ENCODE data around the gene PCSK4. TPM values are rescaled to one million over a fixed set of nuclear protein-coding genes. Genes with fewer than 3 reads are reported as not detected.

The PCSK4 gene
- total RNA-seq, 1 experiment from 2014 or later, result 9.1 TPM

- Mint-ChIP-seq H3K36me3 (ENCODE audit: insufficient read depth in 1 of 3, low read depth in 3 of 3) (peaks cover 3 to 11% (median 6%) of the 10 kb centered on the region in 3 experiments; a peak in 6 of 7 replicates), H3K27ac (no peak overlapping the region), H3K27me3 (ENCODE audit: low read depth) (peaks cover 50% of the 10 kb centered on the region), H3K9me3 (no peaks in the 10 kb centered on the region), H3K4me1 (peaks cover 2 to 10% of the 10 kb centered on the region in 2 experiments; a peak in 3 of 4 replicates), H3K4me3 (no peak overlapping the region; a peak in 1 of 5 replicates)
- no peak overlapping the region for H2AFZ ChIP-seq (ENCODE audit: low read length)
- H2BK5ac ChIP-seq (ENCODE audit: insufficient read length, low read length), result no peak overlapping the region
- peaks cover 3% of the 10 kb centered on the region for H4K20me1 ChIP-seq (ENCODE audit: control insufficient read depth, insufficient read depth, insufficient read length)
- H4K8ac ChIP-seq (replicated peaks; ENCODE audit: insufficient read length, low read depth, low read length), result no peak overlapping the region
- no peak for DNase-seq
- H3K9me3 ChIP-seq (ENCODE audit: control insufficient read depth, low read depth, low read length), result no peaks in the 10 kb centered on the region
- no peak overlapping the region for H2AK5ac ChIP-seq (ENCODE audit: insufficient read length, low read length)
- no peak overlapping the region for H3K14ac ChIP-seq (ENCODE audit: insufficient read depth, low read length)
- no peak overlapping the region for H3K4ac ChIP-seq (ENCODE audit: low read depth, low read length)
- H3K79me1 ChIP-seq (ENCODE audit: insufficient read depth, low read depth, low read length, poor library complexity, severe bottlenecking), result no peaks in the 10 kb centered on the region
- H2BK12ac ChIP-seq (ENCODE audit: insufficient read length, low read depth, low read length), result no peak overlapping the region
- no peaks in the 10 kb centered on the region for H3K4me1 ChIP-seq (ENCODE audit: insufficient read depth, low read length)
- H2BK15ac ChIP-seq (ENCODE audit: low read depth, low read length), result no peak overlapping the region
- no peak overlapping the region for H2BK120ac ChIP-seq (ENCODE audit: low read depth, low read length, poor library complexity, severe bottlenecking)
- H2BK20ac ChIP-seq (ENCODE audit: low read depth, low read length, poor library complexity, severe bottlenecking), result no peak overlapping the region
- H3K56ac ChIP-seq (ENCODE audit: insufficient read length, low read depth, low read length), result no peak overlapping the region
- TF ChIP-seq CTCF (conservative IDR thresholded peaks at IDR 0.05), result no peak
- no peaks in the 10 kb centered on the region for H3K79me2 ChIP-seq (ENCODE audit: insufficient read depth, low read length)
- no peak overlapping the region for H4K5ac ChIP-seq (ENCODE audit: insufficient read length, low read depth, low read length)
- no peak overlapping the region for H3K18ac ChIP-seq (ENCODE audit: insufficient read length, low read depth, low read length)
- no peak overlapping the region for H3K27ac ChIP-seq (ENCODE audit: insufficient read length, low read depth, low read length)
- peaks cover 9% of the 10 kb centered on the region for H3K23me2 ChIP-seq (ENCODE audit: insufficient read length, low read depth, low read length, poor library complexity, severe bottlenecking)
- H3K9ac ChIP-seq (ENCODE audit: extremely low read depth, insufficient read length, low read length), result no peak overlapping the region
- no peak overlapping the region for H3K23ac ChIP-seq (ENCODE audit: insufficient read length, low read depth, low read length)
- WGBS (ENCODE audit: extremely low coverage, insufficient read length, low lambda C conversion rate), result no CpG with 5 or more reads among the region's 44 CpGs
- no peak overlapping the region for H3T11ph ChIP-seq (ENCODE audit: low read length)
- no peak overlapping the region for H3K4me2 ChIP-seq (ENCODE audit: insufficient read depth, insufficient read length, low read length)
- peaks cover 29% of the 10 kb centered on the region; the same call in 1 of the 2 replicates for H3K27me3 ChIP-seq (ENCODE audit: insufficient read depth, low read length)
- no peak overlapping the region for H4K91ac ChIP-seq (ENCODE audit: insufficient read length, low read depth, low read length)
Measured at GRCh38 chr19:1472231-1473084, 17.7 kb downstream of the PCSK4 start.
